Sigmoid colon (tissue), 4 donors: Measurements from ENCODE around the gene RIN2.

Experiments used
- CTCF ChIP-seq, 4 experiments: fragments of 450-650 bp in 3 of 4; fragments of 200-600 bp in 1 of 4; IDR thresholded peaks; one replicate each; pipeline ENCODE4 v1.5.1; 2016 to 2019; ENCODE audit warnings: antibody characterized with exemption in 4 of 4, mild to moderate bottlenecking in 3 of 4, moderate library complexity in 2 of 4
- EP300 ChIP-seq, 4 donors: sonication (generic); formaldehyde crosslinking; IDR thresholded peaks; one replicate each; pipeline ENCODE4 v1.6.1; 2017; ENCODE audit warnings: antibody characterized with exemption in 4 of 4
- POLR2AphosphoS5 ChIP-seq, 4 donors: sonication (generic); formaldehyde crosslinking; IDR thresholded peaks; one replicate each; pipeline ENCODE4 v1.6.1; 2017; ENCODE audit warnings: antibody characterized with exemption in 4 of 4

DNA sequence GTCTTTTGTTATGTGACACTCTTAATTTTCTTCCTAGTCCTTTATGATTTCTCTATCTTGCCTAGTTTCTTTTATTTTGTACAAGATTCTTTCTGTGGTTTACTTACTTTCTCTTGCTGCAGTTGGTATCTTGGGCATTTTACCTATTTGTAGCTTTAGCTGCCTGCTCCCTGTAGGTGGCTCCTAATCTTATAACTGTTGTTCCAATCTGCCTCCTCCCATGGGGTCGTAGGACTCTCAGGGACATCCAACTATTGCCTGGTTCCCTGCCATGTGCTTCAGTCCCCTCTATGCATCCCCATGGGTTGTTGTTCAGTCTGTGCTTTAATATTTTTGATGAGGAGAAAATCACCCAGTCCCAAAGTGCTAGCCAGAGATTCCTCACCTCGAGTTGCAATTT is 31.4 kb downstream of the RIN2 start:
- TF ChIP-seq CTCF (IDR thresholded peaks at IDR 0.05): no peak
- no peak for TF ChIP-seq EP300 (IDR thresholded peaks at IDR 0.05)
- TF ChIP-seq POLR2AphosphoS5 (IDR thresholded peaks at IDR 0.05): no peak
